Rectal smooth muscle tissue (tissue), 1 donor: ENCODE results near the gene PHF8.

Experiments used
- H3K27ac ChIP-seq: one replicate; pipeline ENCODE4 v1.7.0; 2013; ENCODE audit warnings: low read depth, low read length, inconsistent platforms
- H3K27me3 ChIP-seq: one replicate; pipeline ENCODE4 v1.7.0; 2013; ENCODE audit warnings: low read length; ENCODE audit not compliant: control insufficient read depth, insufficient read depth
- H3K36me3 ChIP-seq: one replicate; pipeline ENCODE4 v1.7.0; 2013; ENCODE audit warnings: low read length; ENCODE audit not compliant: control insufficient read depth, insufficient read depth
- H3K4me1 ChIP-seq: one replicate; pipeline ENCODE4 v1.7.0; 2013; ENCODE audit warnings: low read length; ENCODE audit not compliant: control insufficient read depth, insufficient read depth
- H3K4me3 ChIP-seq: one replicate; pipeline ENCODE4 v1.7.0; 2013; ENCODE audit warnings: low read length
- H3K9ac ChIP-seq: one replicate; pipeline ENCODE4 v1.7.0; 2013; ENCODE audit warnings: low read length

Gene PHF8

GRCh38 chrX:54044126-54044876 is at the start of gene PHF8:
PHF8 (minus strand) TSS chrX:54044473; CDS start chrX:54042728, 1,745 bp downstream.
- H3K4me3 ChIP-seq: peak within 1 kb of the TSS; percentile 78
- H3K36me3 ChIP-seq: no peaks in the 10 kb centered on the region
- peak within 1 kb of the TSS; percentile 74 for H3K9ac ChIP-seq
- H3K27ac ChIP-seq: peak within 1 kb of the TSS; percentile 90
- H3K4me1 ChIP-seq: peaks cover 3% of the 10 kb centered on the region
- no peaks in the 10 kb centered on the region for H3K27me3 ChIP-seq

- H3K9ac ChIP-seq: no peak overlapping the region
- no peaks in the 10 kb centered on the region for H3K4me1 ChIP-seq
- H3K27ac ChIP-seq: no peak overlapping the region
- no peaks in the 10 kb centered on the region for H3K27me3 ChIP-seq
- H3K4me3 ChIP-seq: no peak overlapping the region
- H3K36me3 ChIP-seq: no peaks in the 10 kb centered on the region
Measured at GRCh38 chrX:54093571-54093970, 49.3 kb upstream of the PHF8 start.

- Histone ChIP-seq H3K27ac (no peak overlapping the region), H3K36me3 (no peaks in the 10 kb centered on the region), H3K4me1 (no peaks in the 10 kb centered on the region), H3K27me3 (no peaks in the 10 kb centered on the region), H3K4me3 (no peak overlapping the region), H3K9ac (no peak overlapping the region)
Measured at GRCh38 chrX:54093159-54093558, 48.9 kb upstream of the PHF8 start.

- H3K4me3 ChIP-seq: no peak overlapping the region
- H3K9ac ChIP-seq: no peak overlapping the region
- H3K36me3 ChIP-seq: no peaks in the 10 kb centered on the region
- no peaks in the 10 kb centered on the region for H3K4me1 ChIP-seq
- H3K27ac ChIP-seq: no peak overlapping the region
- no peaks in the 10 kb centered on the region for H3K27me3 ChIP-seq
Measured at GRCh38 chrX:54090880-54091279, 46.6 kb upstream of the PHF8 start.

- no peak overlapping the region for H3K4me3 ChIP-seq
- H3K27me3 ChIP-seq: no peaks in the 10 kb centered on the region
- no peaks in the 10 kb centered on the region for H3K36me3 ChIP-seq
- H3K27ac ChIP-seq: no peak overlapping the region
- H3K4me1 ChIP-seq: no peaks in the 10 kb centered on the region
- H3K9ac ChIP-seq: no peak overlapping the region
Measured at GRCh38 chrX:54089191-54089590, 44.9 kb upstream of the PHF8 start.

GRCh38 chrX:54087661-54088060 is 43.4 kb upstream of the PHF8 start:
- Histone ChIP-seq H3K4me1 (no peaks in the 10 kb centered on the region), H3K27me3 (no peaks in the 10 kb centered on the region), H3K9ac (no peak overlapping the region), H3K4me3 (no peak overlapping the region), H3K36me3 (no peaks in the 10 kb centered on the region), H3K27ac (no peak overlapping the region)

- H3K4me3 ChIP-seq: no peak overlapping the region
- H3K4me1 ChIP-seq: no peaks in the 10 kb centered on the region
- H3K9ac ChIP-seq: no peak overlapping the region
- H3K27me3 ChIP-seq: no peaks in the 10 kb centered on the region
- H3K36me3 ChIP-seq: no peaks in the 10 kb centered on the region
- H3K27ac ChIP-seq: no peak overlapping the region
Measured at GRCh38 chrX:54085666-54086065, 41.4 kb upstream of the PHF8 start.

- no peaks in the 10 kb centered on the region for H3K4me1 ChIP-seq
- H3K27me3 ChIP-seq: no peaks in the 10 kb centered on the region
- peaks cover 4% of the 10 kb centered on the region for H3K36me3 ChIP-seq
- no peak overlapping the region for H3K4me3 ChIP-seq
- H3K9ac ChIP-seq: no peak overlapping the region
- no peak overlapping the region for H3K27ac ChIP-seq
Measured at GRCh38 chrX:54076903-54077302, 32.6 kb upstream of the PHF8 start.

GRCh38 chrX:54074826-54075225 is 30.6 kb upstream of the PHF8 start:
- Histone ChIP-seq H3K4me3 (no peak overlapping the region), H3K9ac (no peak overlapping the region), H3K27ac (no peak overlapping the region), H3K36me3 (peaks cover 1% of the 10 kb centered on the region), H3K27me3 (no peaks in the 10 kb centered on the region), H3K4me1 (no peaks in the 10 kb centered on the region)

- no peak overlapping the region for H3K27ac ChIP-seq
- no peaks in the 10 kb centered on the region for H3K4me1 ChIP-seq
- H3K4me3 ChIP-seq: no peak overlapping the region
- H3K27me3 ChIP-seq: no peaks in the 10 kb centered on the region
- H3K9ac ChIP-seq: no peak overlapping the region
- H3K36me3 ChIP-seq: no peaks in the 10 kb centered on the region
Measured at GRCh38 chrX:54067766-54068165, 23.5 kb upstream of the PHF8 start.

- no peaks in the 10 kb centered on the region for H3K36me3 ChIP-seq
- H3K27ac ChIP-seq: no peak overlapping the region
- H3K4me1 ChIP-seq: no peaks in the 10 kb centered on the region
- no peak overlapping the region for H3K9ac ChIP-seq
- no peaks in the 10 kb centered on the region for H3K27me3 ChIP-seq
- no peak overlapping the region for H3K4me3 ChIP-seq
Measured at GRCh38 chrX:54066841-54067240, 22.6 kb upstream of the PHF8 start.

GRCh38 chrX:54064564-54064963 is 20.3 kb upstream of the PHF8 start:
- Histone ChIP-seq H3K27me3 (no peaks in the 10 kb centered on the region), H3K9ac (no peak overlapping the region), H3K27ac (no peak overlapping the region), H3K4me3 (no peak overlapping the region), H3K4me1 (no peaks in the 10 kb centered on the region), H3K36me3 (no peaks in the 10 kb centered on the region)

- H3K4me1 ChIP-seq: no peaks in the 10 kb centered on the region
- no peak overlapping the region for H3K4me3 ChIP-seq
- H3K27ac ChIP-seq: no peak overlapping the region
- no peaks in the 10 kb centered on the region for H3K27me3 ChIP-seq
- H3K9ac ChIP-seq: no peak overlapping the region
- no peaks in the 10 kb centered on the region for H3K36me3 ChIP-seq
Measured at GRCh38 chrX:54063361-54063760, 19.1 kb upstream of the PHF8 start.
